ENCODE results near the gene SORBS2.

GRCh38 chr4:185717377-185717741 is 94.6 kb downstream of the SORBS2 start:
- TF ChIP-seq CTCF (IDR thresholded peaks at IDR 0.05) (no peak), POLR2A (IDR thresholded peaks at IDR 0.05; ENCODE audit: low read length) (no peak), EP300 (IDR thresholded peaks at IDR 0.05) (no peak), RAD21 (conservative IDR thresholded peaks at IDR 0.05 in 1 of 2, IDR thresholded peaks at IDR 0.05 in 1 of 2) (no peak)
